H1 (cell line): Measurements from ENCODE around the gene MAPK11. TPM values are rescaled to one million over a fixed set of nuclear protein-coding genes. Genes with fewer than 3 reads are reported as not detected.

Experiments
- CTCF ChIA-PET: fragments of 300-600 bp; sonication (Branson Sonifier 250); formaldehyde crosslinking; loops from one replicate; lab custom pipeline; 2021; ENCODE audit not compliant: partially characterized antibody; lab: Charles Lee
- POLR2A ChIA-PET: fragments of 300-600 bp; sonication (Branson Sonifier 250); formaldehyde crosslinking; loops from one replicate; lab custom pipeline; 2021; ENCODE audit warnings: inconsistent platforms; ENCODE audit not compliant: partially characterized antibody; lab: Charles Lee
- DNase-seq, 2 experiments: peaks; one replicate each; pipeline versions ENCODE4 v3.0.0 to v3.0.0-alpha.2; 2010 to 2022; ENCODE audit warnings: low spot score in 2 of 2, low read depth in 1 of 2, mixed read lengths in 1 of 2
- FAIRE-seq: peaks from 2 replicates; lab custom pipeline; 2011; peaks lifted over from hg19 to GRCh38; lab: Jason Lieb, UNC
- H2AFZ ChIP-seq: 2 replicates; pipeline ENCODE4 v1.8.1; 2012; ENCODE audit warnings: low read length, inconsistent platforms
- H2AK5ac ChIP-seq: 2 replicates; pipeline ENCODE4 v1.6.1; 2013; ENCODE audit warnings: low read depth, low read length
- H2BK120ac ChIP-seq: replicated peaks from 2 replicates; pipeline ENCODE3; 2013; ENCODE audit warnings: low read depth, low read length, inconsistent platforms
- H2BK12ac ChIP-seq: 2 replicates; pipeline ENCODE4 v1.6.1; 2013; ENCODE audit warnings: low read depth, low read length
- H2BK15ac ChIP-seq: 2 replicates; pipeline ENCODE4 v1.6.1; 2013; ENCODE audit warnings: low read length
- H2BK20ac ChIP-seq: 2 replicates; pipeline ENCODE4 v1.6.1; 2013; ENCODE audit warnings: low read length
- H2BK5ac ChIP-seq: 2 replicates; pipeline ENCODE4 v1.6.1; 2013; ENCODE audit warnings: low read depth, low read length
- H3K14ac ChIP-seq: 2 replicates; pipeline ENCODE4 v1.6.1; 2013; ENCODE audit warnings: inconsistent platforms; ENCODE audit not compliant: insufficient read length
- H3K18ac ChIP-seq: 2 replicates; pipeline ENCODE4 v1.6.1; 2013; ENCODE audit warnings: low read length; ENCODE audit errors: extremely low read depth
- H3K23ac ChIP-seq: 2 replicates; pipeline ENCODE4 v1.6.1; 2013; ENCODE audit warnings: inconsistent platforms; ENCODE audit not compliant: insufficient read length
- H3K23me2 ChIP-seq: 2 replicates; pipeline ENCODE4 v1.6.1; 2013; ENCODE audit warnings: low read depth, low read length
- H3K27ac ChIP-seq: 2 replicates; pipeline ENCODE4 v1.6.1; 2011; ENCODE audit warnings: low read depth, low read length, inconsistent platforms
- H3K27me3 ChIP-seq, 4 experiments: replicated peaks in 1 of 4; 1 replicate in 1 of 4; 2 replicates in 3 of 4; pipeline versions ENCODE4 v1.6.1 to v1.8.1; 2011 to 2013; ENCODE audit warnings: low read length in 3 of 4, mild to moderate bottlenecking in 3 of 4, inconsistent platforms in 2 of 4, mixed read lengths in 2 of 4, moderate library complexity in 1 of 4; ENCODE audit not compliant: control insufficient read depth in 3 of 4, insufficient read depth in 3 of 4; ENCODE audit errors: extremely low read depth in 1 of 4
- H3K36me3 ChIP-seq, 4 experiments: 2 replicates each; pipeline versions ENCODE4 v1.6.1 to v1.8.1; 2011 to 2013; ENCODE audit warnings: mild to moderate bottlenecking in 4 of 4, low read length in 3 of 4, moderate library complexity in 2 of 4, control low read depth in 1 of 4, inconsistent platforms in 1 of 4; ENCODE audit not compliant: insufficient read depth in 4 of 4, control insufficient read depth in 2 of 4
- H3K4ac ChIP-seq: replicated peaks from 2 replicates; pipeline ENCODE3; 2013; ENCODE audit warnings: low read length, low read depth, mixed read lengths, inconsistent platforms; ENCODE audit not compliant: insufficient read length
- H3K4me1 ChIP-seq, 4 experiments: replicated peaks in 1 of 4; 1 replicate in 1 of 4; 2 replicates in 3 of 4; pipeline versions ENCODE4 v1.6.1 to v1.8.1; 2011 to 2013; ENCODE audit warnings: low read length in 3 of 4, inconsistent platforms in 2 of 4, mixed read lengths in 1 of 4; ENCODE audit not compliant: insufficient read depth in 4 of 4, control insufficient read depth in 3 of 4
- H3K4me2 ChIP-seq, 2 experiments: 2 replicates each; pipeline versions ENCODE4 v1.6.1 to v1.8.1; 2011 to 2013; ENCODE audit warnings: low read depth in 2 of 2, low read length in 2 of 2, control low read depth in 1 of 2, inconsistent platforms in 1 of 2, mild to moderate bottlenecking in 1 of 2; ENCODE audit not compliant: insufficient read depth in 1 of 2
- H3K4me3 ChIP-seq, 4 experiments: fragments of 200-600, 300-600 bp in 1 of 4; sonication (generic), shearing (Covaris generic), sonication (Bioruptor Twin) in 1 of 4; 2 replicates each; pipeline versions ENCODE4 v1.5.1 to v1.8.1; 2011 to 2016; ENCODE audit warnings: low read length in 4 of 4, low read depth in 3 of 4, control low read depth in 2 of 4, inconsistent platforms in 2 of 4, mild to moderate bottlenecking in 2 of 4, mixed read lengths in 1 of 4, moderate library complexity in 1 of 4; ENCODE audit not compliant: insufficient read depth in 2 of 4; ENCODE audit errors: extremely low read depth in 1 of 4
- H3K56ac ChIP-seq: replicated peaks from 2 replicates; pipeline ENCODE3; 2013; ENCODE audit warnings: low read depth, mild to moderate bottlenecking, mixed read lengths, low read length, inconsistent platforms; ENCODE audit not compliant: insufficient read length
- H3K79me1 ChIP-seq: 2 replicates; pipeline ENCODE4 v1.6.1; 2013; ENCODE audit warnings: low read depth, low read length, control low read depth
- H3K79me2 ChIP-seq, 2 experiments: 2 replicates each; pipeline versions ENCODE4 v1.6.1 to v1.8.1; 2012 to 2013; ENCODE audit warnings: low read length in 2 of 2, mild to moderate bottlenecking in 2 of 2, inconsistent platforms in 1 of 2; ENCODE audit not compliant: insufficient read depth in 2 of 2, control insufficient read depth in 1 of 2
- H3K9ac ChIP-seq, 4 experiments: replicated peaks in 1 of 4; 1 replicate in 1 of 4; 2 replicates in 3 of 4; pipeline versions ENCODE4 v1.6.1 to v1.8.1; 2011 to 2013; ENCODE audit warnings: low read depth in 3 of 4, low read length in 3 of 4, control low read depth in 2 of 4, mild to moderate bottlenecking in 2 of 4, moderate library complexity in 2 of 4, inconsistent platforms in 1 of 4; ENCODE audit errors: extremely low read depth in 1 of 4
- H3K9me3 ChIP-seq, 2 experiments: 2 replicates each; pipeline versions ENCODE4 v1.6.1 to v1.8.1; 2012 to 2013; ENCODE audit warnings: mild to moderate bottlenecking in 2 of 2, moderate library complexity in 2 of 2, control low read depth in 1 of 2, inconsistent platforms in 1 of 2, low read depth in 1 of 2, low read length in 1 of 2, mixed read lengths in 1 of 2; ENCODE audit not compliant: insufficient read depth in 2 of 2
- H4K20me1 ChIP-seq, 2 experiments: replicated peaks in 1 of 2; 2 replicates each; pipeline versions ENCODE3 to v1.8.1; 2011 to 2013; ENCODE audit warnings: inconsistent platforms in 2 of 2, low read length in 2 of 2, mild to moderate bottlenecking in 1 of 2; ENCODE audit not compliant: insufficient read depth in 2 of 2, control insufficient read depth in 1 of 2
- H4K5ac ChIP-seq: 2 replicates; pipeline ENCODE4 v1.6.1; 2013; ENCODE audit warnings: low read length, low read depth, mixed read lengths, inconsistent platforms; ENCODE audit not compliant: insufficient read length
- H4K8ac ChIP-seq: 2 replicates; pipeline ENCODE4 v1.8.0; 2013; ENCODE audit warnings: mild to moderate bottlenecking, moderate library complexity, low read length, inconsistent platforms; ENCODE audit not compliant: insufficient read depth; ENCODE audit errors: extremely low read depth
- H4K91ac ChIP-seq: replicated peaks from 2 replicates; pipeline ENCODE3; 2013; ENCODE audit warnings: low read length, mixed read lengths, inconsistent platforms; ENCODE audit not compliant: insufficient read length
- CBX8 ChIP-seq: fragments of 300-800, 300-1000 bp; sonication (generic); IDR thresholded peaks from 2 replicates; pipeline ENCODE4 v1.7.1; 2016; ENCODE audit warnings: low read depth, low read length, borderline replicate concordance
- CEBPB ChIP-seq: IDR thresholded peaks from 2 replicates; pipeline ENCODE4 v1.6.1; 2012; ENCODE audit warnings: low read depth, low read length
- CHD2 ChIP-seq: IDR thresholded peaks from 2 replicates; pipeline ENCODE4 v1.6.1; 2012; ENCODE audit warnings: low read length, improper control_type of control experiment
- HDAC6 ChIP-seq: IDR thresholded peaks from one replicate; pipeline ENCODE4 v1.7.1; 2012; ENCODE audit warnings: low read depth, mild to moderate bottlenecking, inconsistent platforms, low read length, moderate library complexity
- KDM5A ChIP-seq: fragments of 200-600 bp; IDR thresholded peaks from 2 replicates; pipeline ENCODE4 v1.7.1; 2012; ENCODE audit warnings: mild to moderate bottlenecking, low read length, inconsistent platforms, mixed read lengths
- NRF1 ChIP-seq: IDR thresholded peaks from 2 replicates; pipeline ENCODE4 v1.6.1; 2011; ENCODE audit warnings: mild to moderate bottlenecking, low read depth, low read length, improper control_type of control experiment
- SAP30 ChIP-seq: fragments of 300-600 bp; sonication (generic); IDR thresholded peaks from 2 replicates; pipeline ENCODE4 v1.7.1; 2012; ENCODE audit warnings: low read length, moderate library complexity, mild to moderate bottlenecking, inconsistent platforms; ENCODE audit not compliant: insufficient read depth, insufficient replicate concordance
- SRF ChIP-seq: IDR thresholded peaks from 2 replicates; pipeline ENCODE4 v1.6.1; 2011; ENCODE audit warnings: mild to moderate bottlenecking, low read depth, low read length, moderate library complexity
- SUZ12 ChIP-seq: fragments of 200-600 bp; sonication (generic); IDR thresholded peaks from 2 replicates; pipeline ENCODE4 v1.6.1; 2012; ENCODE audit warnings: mild to moderate bottlenecking, inconsistent platforms, low read length, moderate library complexity, mixed read lengths
- TBP ChIP-seq: IDR thresholded peaks from 2 replicates; pipeline ENCODE4 v1.6.1; 2011; ENCODE audit warnings: low read depth, low read length, improper control_type of control experiment
- WGBS, 2 experiments: shearing (Covaris generic) in 1 of 2; methylation state at CpG; one replicate each; pipeline versions ENCODE4 v1.1.6 to v1.1.7; 2013 to 2015; ENCODE audit warnings: low lambda C conversion rate in 2 of 2, mixed read lengths in 2 of 2, inconsistent platforms in 1 of 2, low coverage in 1 of 2, missing lambda C conversion rate in 1 of 2; ENCODE audit not compliant: insufficient replicate concordance in 2 of 2, insufficient coverage in 1 of 2, insufficient read length in 1 of 2; ENCODE audit errors: extremely low coverage in 1 of 2, missing lambda C conversion rate in 1 of 2; 5-methylcytosine and 5-hydroxymethylcytosine counted together
- polyA plus RNA-seq, 7 experiments: library from polyadenylated mRNA; depleted of rRNA in 3 of 7; stranded (reverse) in 5 of 7; unstranded in 2 of 7; fragments of >200 nt in 5 of 7; fragments of 200-250 nt in 2 of 7; gene quantifications; 1 replicate in 5 of 7; 2 replicates in 1 of 7; 4 replicates in 1 of 7; pipeline versions ENCODE4 v1.2.1 to v1.2.3, GENCODE V29; 2011 to 2013; ENCODE audit warnings: missing spikeins in 2 of 7, mixed read lengths in 2 of 7
- total RNA-seq: library from RNA; stranded (reverse); fragmentation: NEBNext Ultra II Directional; extraction: Animal tissue kit (Norgen Biotek cat#: 25700); gene quantifications from 2 replicates; pipeline ENCODE4 v1.2.1, GENCODE V29; 2021
- TF ChIP-seq, protein P1 (sequence below), 3 experiments: IDR thresholded peaks; 1 replicate in 2 of 3; 2 replicates in 1 of 3; pipeline versions ENCODE4 v1.5.1 to v1.6.1; 2011; ENCODE audit warnings: low read length in 3 of 3, mild to moderate bottlenecking in 3 of 3, inconsistent platforms in 2 of 3, low read depth in 1 of 3, moderate library complexity in 1 of 3; ENCODE audit not compliant: insufficient read depth in 1 of 3; ENCODE audit errors: control extremely low read depth in 1 of 3

MAPK11 gene
- total and polyA plus RNA-seq, 2 of the 8 experiments (the other 6 are each of a cell fraction or from before 2014, with no cell fraction given), result 0.70 to 1.5 TPM

DNA sequence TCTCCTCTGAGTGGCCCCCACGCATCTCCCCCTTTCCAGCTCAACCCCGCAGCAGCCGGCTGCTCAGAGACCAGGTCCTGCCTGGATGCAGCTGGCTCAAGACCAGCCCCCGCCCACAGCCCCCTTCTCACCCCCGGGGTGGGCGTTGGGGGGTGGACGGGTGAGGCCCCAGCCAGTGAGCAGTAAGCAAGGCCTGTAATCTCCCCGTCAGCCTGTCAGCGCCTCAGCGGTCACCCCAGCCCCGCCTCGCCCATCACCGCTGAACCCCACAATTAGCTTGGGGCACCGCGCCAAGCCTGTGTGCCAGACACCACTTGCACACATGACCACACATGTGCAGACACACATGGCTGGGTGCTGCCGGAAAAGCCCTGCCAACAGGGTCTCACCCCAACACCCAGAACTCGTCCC is 31.4 kb upstream of the MAPK11 start:
- Histone ChIP-seq H3K56ac (no peak overlapping the region), H3K23me2 (peaks cover 9% of the 10 kb centered on the region; the same call in 1 of the 2 replicates), H3K36me3 (no peaks in the 10 kb centered on the region), H3K79me2 (peaks cover 0 to 29% of the 10 kb centered on the region in 2 experiments; a peak in 3 of 4 replicates), H3K79me1 (peaks cover 18% of the 10 kb centered on the region), H3K27ac (no peak overlapping the region), H4K8ac (no peak overlapping the region), H3K4me2 (no peak overlapping the region), H4K5ac (no peak overlapping the region), H2AK5ac (0 out of 2 replicates have a peak overlapping the region, but pooled peaks have one; percentile 28), H3K27me3 (no peaks in the 10 kb centered on the region; a peak in 2 of 7 replicates), H3K23ac (no peak overlapping the region), H3K18ac (no peak overlapping the region), H2AFZ (no peak overlapping the region), H4K20me1 (peaks cover 16 to 36% of the 10 kb centered on the region in 2 experiments), H2BK15ac (no peak overlapping the region), H2BK20ac (no peak overlapping the region), H3K9me3 (no peaks in the 10 kb centered on the region), H2BK5ac (no peak overlapping the region; the same call in 1 of the 2 replicates), H3K4ac (no peak overlapping the region), H2BK120ac (no peak overlapping the region), H3K9ac (no peak overlapping the region), H4K91ac (no peak overlapping the region), H3K14ac (no peak overlapping the region), H2BK12ac (no peak overlapping the region), H3K4me3 (no peak overlapping the region), H3K4me1 (peaks cover 3 to 45% (median 25%) of the 10 kb centered on the region in 4 experiments)
- ChIA-PET POLR2A (interaction anchor here (1.6 kb wide), 1 partner anchor 10 kb away, joined by 4 read pairs; no protein-coding TSS in a partner anchor), CTCF (interaction anchor here (1.1 to 2.0 kb wide), 5 partner anchors 8 to 94 kb away, joined by 3 to 8 read pairs (median 3); no protein-coding TSS in a partner anchor)
- 100% methylated on average over 1 of the region's 17 CpGs; no CpG with 5 or more reads in 1 of the 2 experiments for WGBS, 2 experiments
- DNase-seq (no peak), FAIRE-seq (no peak)
- no peak for TF ChIP-seq NRF1
- TF ChIP-seq TBP, result no peak
- TF ChIP-seq SUZ12, result no peak
- no peak for TF ChIP-seq CBX8
- no peak for TF ChIP-seq KDM5A
- no peak for TF ChIP-seq SAP30
- TF ChIP-seq, protein P1, sequence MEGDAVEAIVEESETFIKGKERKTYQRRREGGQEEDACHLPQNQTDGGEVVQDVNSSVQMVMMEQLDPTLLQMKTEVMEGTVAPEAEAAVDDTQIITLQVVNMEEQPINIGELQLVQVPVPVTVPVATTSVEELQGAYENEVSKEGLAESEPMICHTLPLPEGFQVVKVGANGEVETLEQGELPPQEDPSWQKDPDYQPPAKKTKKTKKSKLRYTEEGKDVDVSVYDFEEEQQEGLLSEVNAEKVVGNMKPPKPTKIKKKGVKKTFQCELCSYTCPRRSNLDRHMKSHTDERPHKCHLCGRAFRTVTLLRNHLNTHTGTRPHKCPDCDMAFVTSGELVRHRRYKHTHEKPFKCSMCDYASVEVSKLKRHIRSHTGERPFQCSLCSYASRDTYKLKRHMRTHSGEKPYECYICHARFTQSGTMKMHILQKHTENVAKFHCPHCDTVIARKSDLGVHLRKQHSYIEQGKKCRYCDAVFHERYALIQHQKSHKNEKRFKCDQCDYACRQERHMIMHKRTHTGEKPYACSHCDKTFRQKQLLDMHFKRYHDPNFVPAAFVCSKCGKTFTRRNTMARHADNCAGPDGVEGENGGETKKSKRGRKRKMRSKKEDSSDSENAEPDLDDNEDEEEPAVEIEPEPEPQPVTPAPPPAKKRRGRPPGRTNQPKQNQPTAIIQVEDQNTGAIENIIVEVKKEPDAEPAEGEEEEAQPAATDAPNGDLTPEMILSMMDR (IDR thresholded peaks at IDR 0.05; ENCODE audit: control extremely low read depth in 1 of 3, insufficient read depth in 1 of 3, low read depth in 1 of 3, low read length in 3 of 3), result no peak
- no peak for TF ChIP-seq SRF
- no peak for TF ChIP-seq CEBPB
- no peak for TF ChIP-seq HDAC6
- TF ChIP-seq CHD2, result no peak
